ENCODE data around the gene VCX3A.
"Not testable (repeated sequence)": the region's sequence is repeated elsewhere in the genome, so short reads cannot be mapped to it uniquely, and the experiment has no call there.

Gene VCX3A

DNA sequence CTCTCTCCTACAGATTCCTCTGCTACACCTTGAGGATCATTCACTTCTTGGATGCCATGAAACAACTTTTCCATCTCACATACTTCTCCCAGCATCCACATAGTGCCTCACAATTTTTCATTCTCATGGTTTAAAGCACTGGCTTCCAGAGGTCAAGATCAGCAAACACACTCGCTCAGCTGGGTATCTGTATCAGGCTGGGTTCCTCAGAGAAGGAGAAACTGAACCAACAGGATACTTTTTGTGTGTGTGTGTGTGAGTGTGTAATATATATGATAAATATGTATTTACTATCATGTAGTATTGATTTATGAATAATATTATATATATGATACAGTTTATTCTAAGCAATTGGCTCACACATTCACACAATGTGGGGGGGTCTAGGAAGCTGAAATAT is at the start of gene VCX3A:
Gene VCX3A, minus strand, starts transcription at position 101 of the 400 bp plus-strand sequence. CDS start 621 bp downstream, outside the sequence.
- not testable (repeated sequence) for H3K27ac ChIP-seq (ENCODE audit: low read depth, low read length); H3K4me3 ChIP-seq (ENCODE audit: low read depth, low read length); H3K4me1 ChIP-seq (ENCODE audit: control insufficient read depth, insufficient read depth, low read length); H3K36me3 ChIP-seq (ENCODE audit: control insufficient read depth, insufficient read depth, low read length); H3K27me3 ChIP-seq (ENCODE audit: control insufficient read depth, insufficient read depth, low read length); H3K9me3 ChIP-seq (ENCODE audit: control insufficient read depth, insufficient read depth, low read length); H3K9ac ChIP-seq (ENCODE audit: low read depth, low read length)

- Histone ChIP-seq H3K27me3 (ENCODE audit: control insufficient read depth, insufficient read depth, low read length) (no peaks in the 10 kb centered on the region), H3K4me1 (ENCODE audit: control insufficient read depth, insufficient read depth, low read length) (no peaks in the 10 kb centered on the region), H3K36me3 (ENCODE audit: control insufficient read depth, insufficient read depth, low read length) (no peaks in the 10 kb centered on the region), H3K9me3 (ENCODE audit: control insufficient read depth, insufficient read depth, low read length) (no peaks in the 10 kb centered on the region), H3K4me3 (ENCODE audit: low read depth, low read length) (no peak overlapping the region), H3K9ac (ENCODE audit: low read depth, low read length) (no peak overlapping the region), H3K27ac (ENCODE audit: low read depth, low read length) (no peak overlapping the region)
Observed at GRCh38 chrX:6574762-6575161, 39.8 kb upstream of the VCX3A start.

DNA sequence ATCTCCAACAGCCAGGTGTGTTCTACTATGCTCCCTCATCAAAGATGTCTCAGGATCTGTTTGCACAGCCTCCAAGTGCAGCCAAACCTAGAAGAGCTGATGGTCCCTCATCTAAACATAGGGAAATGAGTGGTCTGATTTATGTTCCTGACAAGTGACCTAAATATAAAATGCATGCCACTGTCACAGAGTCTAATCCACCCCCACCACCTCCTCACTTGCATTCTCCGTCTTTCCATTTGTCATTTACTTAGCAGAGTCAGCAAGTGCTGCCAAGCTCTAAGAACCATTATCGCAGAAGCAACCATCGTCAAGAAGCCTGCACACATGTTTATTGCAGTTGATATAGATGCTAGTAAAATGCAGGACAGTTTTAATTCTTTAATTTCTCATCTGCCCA is 33.1 kb upstream of the VCX3A start:
- Histone ChIP-seq H3K4me3 (ENCODE audit: low read depth, low read length) (no peak overlapping the region), H3K9me3 (ENCODE audit: control insufficient read depth, insufficient read depth, low read length) (no peaks in the 10 kb centered on the region), H3K9ac (ENCODE audit: low read depth, low read length) (no peak overlapping the region), H3K36me3 (ENCODE audit: control insufficient read depth, insufficient read depth, low read length) (no peaks in the 10 kb centered on the region), H3K27ac (ENCODE audit: low read depth, low read length) (no peak overlapping the region), H3K4me1 (ENCODE audit: control insufficient read depth, insufficient read depth, low read length) (no peaks in the 10 kb centered on the region), H3K27me3 (ENCODE audit: control insufficient read depth, insufficient read depth, low read length) (no peaks in the 10 kb centered on the region)

GRCh38 chrX:6558979-6559378 is 24.1 kb upstream of the VCX3A start:
- no peak overlapping the region for H3K9ac ChIP-seq (ENCODE audit: low read depth, low read length)
- no peak overlapping the region for H3K4me3 ChIP-seq (ENCODE audit: low read depth, low read length)
- H3K27me3 ChIP-seq (ENCODE audit: control insufficient read depth, insufficient read depth, low read length): no peaks in the 10 kb centered on the region
- no peaks in the 10 kb centered on the region for H3K9me3 ChIP-seq (ENCODE audit: control insufficient read depth, insufficient read depth, low read length)
- H3K4me1 ChIP-seq (ENCODE audit: control insufficient read depth, insufficient read depth, low read length): no peaks in the 10 kb centered on the region
- H3K27ac ChIP-seq (ENCODE audit: low read depth, low read length): no peak overlapping the region
- H3K36me3 ChIP-seq (ENCODE audit: control insufficient read depth, insufficient read depth, low read length): no peaks in the 10 kb centered on the region

DNA sequence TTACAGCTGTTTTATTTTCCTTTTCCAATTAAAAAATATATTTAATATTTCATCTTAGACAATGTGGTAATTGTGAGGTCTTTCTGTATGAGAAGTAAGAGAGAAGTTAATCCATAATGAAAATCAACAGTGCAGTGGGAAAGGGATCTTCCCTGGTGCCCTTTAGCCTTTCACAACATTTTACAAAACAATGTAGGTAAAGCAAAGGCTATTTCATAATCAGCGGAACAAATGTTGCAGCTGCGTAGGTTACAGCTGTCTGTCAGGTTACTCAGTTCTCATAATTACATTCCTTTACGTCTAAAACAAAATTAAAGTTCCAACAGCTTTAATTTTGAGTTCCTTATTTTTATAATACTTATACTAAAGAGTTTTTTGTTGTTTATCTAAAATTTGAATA is 22.8 kb upstream of the VCX3A start:
- Histone ChIP-seq H3K4me1 (ENCODE audit: control insufficient read depth, insufficient read depth, low read length) (no peaks in the 10 kb centered on the region), H3K36me3 (ENCODE audit: control insufficient read depth, insufficient read depth, low read length) (no peaks in the 10 kb centered on the region), H3K9ac (ENCODE audit: low read depth, low read length) (no peak overlapping the region), H3K4me3 (ENCODE audit: low read depth, low read length) (no peak overlapping the region), H3K27ac (ENCODE audit: low read depth, low read length) (no peak overlapping the region), H3K9me3 (ENCODE audit: control insufficient read depth, insufficient read depth, low read length) (0 out of 2 replicates have a peak, but pooled peaks cover 5% of the 10 kb centered on the region), H3K27me3 (ENCODE audit: control insufficient read depth, insufficient read depth, low read length) (no peaks in the 10 kb centered on the region)

GRCh38 chrX:6550999-6551398 is 16.1 kb upstream of the VCX3A start:
- Histone ChIP-seq H3K27me3 (ENCODE audit: control insufficient read depth, insufficient read depth, low read length) (no peaks in the 10 kb centered on the region), H3K9me3 (ENCODE audit: control insufficient read depth, insufficient read depth, low read length) (0 out of 2 replicates have a peak, but pooled peaks cover 6% of the 10 kb centered on the region), H3K36me3 (ENCODE audit: control insufficient read depth, insufficient read depth, low read length) (no peaks in the 10 kb centered on the region), H3K4me3 (ENCODE audit: low read depth, low read length) (no peak overlapping the region), H3K27ac (ENCODE audit: low read depth, low read length) (no peak overlapping the region), H3K4me1 (ENCODE audit: control insufficient read depth, insufficient read depth, low read length) (no peaks in the 10 kb centered on the region), H3K9ac (ENCODE audit: low read depth, low read length) (no peak overlapping the region)

- Histone ChIP-seq H3K9me3 (ENCODE audit: control insufficient read depth, insufficient read depth, low read length) (no peaks in the 10 kb centered on the region), H3K27me3 (ENCODE audit: control insufficient read depth, insufficient read depth, low read length) (no peaks in the 10 kb centered on the region)
Observed at GRCh38 chrX:6545712-6546111, 10.8 kb upstream of the VCX3A start.

DNA sequence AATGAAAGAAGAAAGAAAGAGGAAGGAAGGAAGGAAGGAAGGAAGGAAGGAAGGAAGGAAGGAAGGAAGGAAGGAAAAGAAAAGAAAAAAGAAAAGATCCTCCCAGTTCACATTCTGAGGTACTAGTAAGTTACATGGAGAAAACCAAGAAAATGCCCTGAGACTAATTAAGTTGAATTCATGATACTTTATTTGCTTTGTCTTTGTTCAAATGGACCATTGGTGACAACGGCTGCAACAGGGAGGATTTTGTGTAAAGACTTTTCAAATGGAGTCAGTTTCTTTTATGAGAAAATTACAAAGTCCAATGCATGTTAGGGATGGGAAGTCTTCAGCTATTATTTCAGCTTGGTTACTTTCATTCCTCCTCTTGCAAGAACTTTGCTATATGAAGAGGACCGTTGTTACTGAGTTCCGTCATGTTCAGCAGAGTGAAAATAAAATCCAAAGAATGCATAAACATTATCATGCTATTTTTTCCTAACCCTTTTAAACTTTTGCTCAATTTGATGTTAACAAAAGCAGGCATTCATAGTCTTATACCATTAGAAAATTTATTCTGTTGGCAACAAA is 8.3 kb downstream of the VCX3A start:
- Histone ChIP-seq H3K4me3 (ENCODE audit: low read depth, low read length) (no peak overlapping the region), H3K27ac (ENCODE audit: low read depth, low read length) (no peak overlapping the region), H3K27me3 (ENCODE audit: control insufficient read depth, insufficient read depth, low read length) (no peaks in the 10 kb centered on the region), H3K4me1 (ENCODE audit: control insufficient read depth, insufficient read depth, low read length) (no peaks in the 10 kb centered on the region), H3K9ac (ENCODE audit: low read depth, low read length) (no peak overlapping the region), H3K9me3 (ENCODE audit: control insufficient read depth, insufficient read depth, low read length) (no peaks in the 10 kb centered on the region), H3K36me3 (ENCODE audit: control insufficient read depth, insufficient read depth, low read length) (no peaks in the 10 kb centered on the region)

More at GRCh38 chrX:6545712-6546111, 10.8 kb upstream of the VCX3A start:
- no peak overlapping the region for H3K4me3 ChIP-seq (ENCODE audit: low read depth, low read length)
- H3K9ac ChIP-seq (ENCODE audit: low read depth, low read length): no peak overlapping the region
- H3K4me1 ChIP-seq (ENCODE audit: control insufficient read depth, insufficient read depth, low read length): no peaks in the 10 kb centered on the region
- no peaks in the 10 kb centered on the region for H3K36me3 ChIP-seq (ENCODE audit: control insufficient read depth, insufficient read depth, low read length)
- H3K27ac ChIP-seq (ENCODE audit: low read depth, low read length): no peak overlapping the region

- Histone ChIP-seq H3K4me3 (ENCODE audit: low read depth, low read length) (no peak overlapping the region), H3K9me3 (ENCODE audit: control insufficient read depth, insufficient read depth, low read length) (no peaks in the 10 kb centered on the region), H3K9ac (ENCODE audit: low read depth, low read length) (no peak overlapping the region)
Observed at GRCh38 chrX:6517376-6517775, 17.5 kb downstream of the VCX3A start.

GRCh38 chrX:6506444-6506843 is 28.5 kb downstream of the VCX3A start:
- Histone ChIP-seq H3K27me3 (ENCODE audit: control insufficient read depth, insufficient read depth, low read length) (no peaks in the 10 kb centered on the region), H3K36me3 (ENCODE audit: control insufficient read depth, insufficient read depth, low read length) (no peaks in the 10 kb centered on the region), H3K27ac (ENCODE audit: low read depth, low read length) (no peak overlapping the region), H3K9me3 (ENCODE audit: control insufficient read depth, insufficient read depth, low read length) (no peaks in the 10 kb centered on the region), H3K4me3 (ENCODE audit: low read depth, low read length) (no peak overlapping the region), H3K9ac (ENCODE audit: low read depth, low read length) (no peak overlapping the region), H3K4me1 (ENCODE audit: control insufficient read depth, insufficient read depth, low read length) (peaks cover 8% of the 10 kb centered on the region)

More at GRCh38 chrX:6517376-6517775, 17.5 kb downstream of the VCX3A start:
- no peak overlapping the region for H3K27ac ChIP-seq (ENCODE audit: low read depth, low read length)
- H3K4me1 ChIP-seq (ENCODE audit: control insufficient read depth, insufficient read depth, low read length): no peaks in the 10 kb centered on the region
- H3K36me3 ChIP-seq (ENCODE audit: control insufficient read depth, insufficient read depth, low read length): no peaks in the 10 kb centered on the region
- H3K27me3 ChIP-seq (ENCODE audit: control insufficient read depth, insufficient read depth, low read length): no peaks in the 10 kb centered on the region

- H3K27ac ChIP-seq (ENCODE audit: low read depth, low read length): no peak overlapping the region
Observed at GRCh38 chrX:6505960-6506359, 29.0 kb downstream of the VCX3A start.

More at GRCh38 chrX:6505960-6506359, 29.0 kb downstream of the VCX3A start:
- Histone ChIP-seq H3K36me3 (ENCODE audit: control insufficient read depth, insufficient read depth, low read length) (no peaks in the 10 kb centered on the region), H3K9ac (ENCODE audit: low read depth, low read length) (no peak overlapping the region), H3K4me3 (ENCODE audit: low read depth, low read length) (no peak overlapping the region), H3K9me3 (ENCODE audit: control insufficient read depth, insufficient read depth, low read length) (no peaks in the 10 kb centered on the region), H3K4me1 (ENCODE audit: control insufficient read depth, insufficient read depth, low read length) (peaks cover 8% of the 10 kb centered on the region), H3K27me3 (ENCODE audit: control insufficient read depth, insufficient read depth, low read length) (no peaks in the 10 kb centered on the region)

Measured in HUES48 (cell line).